Lower lobe of right lung (tissue), 2 donors: ENCODE data around the gene CPNE1. TPM values are rescaled to one million over a fixed set of nuclear protein-coding genes. Genes with fewer than 3 reads are reported as not detected.
"Not testable (repeated sequence)": the region's sequence is repeated elsewhere in the genome, so short reads cannot be mapped to it uniquely, and the experiment has no call there.

Experiments used
- ATAC-seq, 2 donors: fragments of 200-7000 bp; cut with Tn5 transposase; one replicate each; pipeline ENCODE4 v1.9.1; 2020 to 2022; ENCODE audit warnings: mild to moderate bottlenecking in 2 of 2, moderate library complexity in 2 of 2
- DNase-seq: peaks from one replicate; pipeline ENCODE4 v3.0.0-alpha.2; 2020
- H3K27ac ChIP-seq: fragments of 200-600 bp; one replicate; pipeline ENCODE4 v1.8.0; 2022
- H3K27me3 ChIP-seq: fragments of 200-600 bp; one replicate; pipeline ENCODE4 v1.8.0; 2022; ENCODE audit warnings: low read depth
- H3K36me3 ChIP-seq: fragments of 200-600 bp; one replicate; pipeline ENCODE4 v1.8.0; 2022; ENCODE audit warnings: mild to moderate bottlenecking
- H3K4me1 ChIP-seq: fragments of 200-600 bp; one replicate; pipeline ENCODE4 v1.8.0; 2022
- H3K4me3 ChIP-seq: fragments of 200-600 bp; one replicate; pipeline ENCODE4 v1.8.0; 2022; ENCODE audit warnings: mild to moderate bottlenecking
- H3K9me3 ChIP-seq: fragments of 200-600 bp; one replicate; pipeline ENCODE4 v1.8.0; 2022
- CTCF ChIP-seq: fragments of 200-600 bp; IDR thresholded peaks from one replicate; pipeline ENCODE4 v1.8.0; 2022; ENCODE audit warnings: antibody characterized with exemption, mild to moderate bottlenecking
- intact Hi-C: fragments of 100-400 bp; cut with DNase I; formaldehyde crosslinking; loops from one replicate; pipeline ENCODE4 v1.11.0; 2022
- total RNA-seq: library from RNA; stranded (reverse); fragmentation: NEBNext Ultra II Directional; extraction: Animal tissue kit (Norgen Biotek cat#: 25700); gene quantifications from one replicate; pipeline ENCODE4 v1.2.1, GENCODE V29; 2021
- donor health status: DM: no; HTN: yes; CAD: no; lungs with severe emphysema.

The CPNE1 gene
- total RNA-seq, 1 donor from 2014 or later, result 154 TPM

GRCh38 chr20:35690265-35690664 is 25.6 kb upstream of the CPNE1 start:
- peaks cover 97% of the 10 kb centered on the region for H3K36me3 ChIP-seq
- intact Hi-C loops, result no loop called here

GRCh38 chr20:35686872-35687271 is 22.2 kb upstream of the CPNE1 start:
- intact Hi-C loops, DNase-seq, H3K27me3 ChIP-seq, H3K27ac ChIP-seq, ATAC-seq, H3K4me1 ChIP-seq, H3K9me3 ChIP-seq, H3K4me3 ChIP-seq: not testable (repeated sequence)
- peaks cover 78% of the 10 kb centered on the region for H3K36me3 ChIP-seq

More at GRCh38 chr20:35690265-35690664, 25.6 kb upstream of the CPNE1 start:
- no peak overlapping the region for H3K27ac ChIP-seq
- ATAC-seq (no peak), DNase-seq (no peak)
- TF ChIP-seq CTCF, result no peak
- H3K27me3 ChIP-seq, result no peaks in the 10 kb centered on the region
- no peak overlapping the region for H3K4me3 ChIP-seq
- H3K9me3 ChIP-seq, result no peaks in the 10 kb centered on the region
- no peaks in the 10 kb centered on the region for H3K4me1 ChIP-seq

GRCh38 chr20:35685368-35685767 is 20.7 kb upstream of the CPNE1 start:
- H3K27me3 ChIP-seq, H3K4me3 ChIP-seq, DNase-seq, H3K9me3 ChIP-seq, H3K27ac ChIP-seq, ATAC-seq, H3K4me1 ChIP-seq, intact Hi-C loops: not testable (repeated sequence)
- H3K36me3 ChIP-seq, result peaks cover 69% of the 10 kb centered on the region

- H3K27ac ChIP-seq, result no peak overlapping the region
- H3K27me3 ChIP-seq, result no peaks in the 10 kb centered on the region
- peaks cover 68% of the 10 kb centered on the region for H3K36me3 ChIP-seq
- TF ChIP-seq CTCF, result no peak
- H3K9me3 ChIP-seq, result no peaks in the 10 kb centered on the region
- H3K4me3 ChIP-seq, result no peak overlapping the region
- DNase-seq (no peak), ATAC-seq (no peak)
- H3K4me1 ChIP-seq, result no peaks in the 10 kb centered on the region
- intact Hi-C loops, result no loop called here
Measured at GRCh38 chr20:35681960-35682359, 17.3 kb upstream of the CPNE1 start.

GRCh38 chr20:35680452-35681183 is 15.9 kb upstream of the CPNE1 start:
- H3K27ac ChIP-seq, result no peak overlapping the region
- H3K4me1 ChIP-seq, result no peaks in the 10 kb centered on the region
- DNase-seq, result no peak
- intact Hi-C loops, result no loop called here
- no peaks in the 10 kb centered on the region for H3K27me3 ChIP-seq
- H3K36me3 ChIP-seq, result peaks cover 66% of the 10 kb centered on the region
- H3K9me3 ChIP-seq, result no peaks in the 10 kb centered on the region
- no peak for TF ChIP-seq CTCF
- ATAC-seq, result peak in 1 of 2 donors; percentile 46
- H3K4me3 ChIP-seq, result no peak overlapping the region

GRCh38 chr20:35674921-35675320 is 10.2 kb upstream of the CPNE1 start:
- no peak overlapping the region for H3K4me3 ChIP-seq
- H3K27ac ChIP-seq, result no peak overlapping the region
- no peaks in the 10 kb centered on the region for H3K9me3 ChIP-seq
- intact Hi-C loops, result no loop called here
- no peaks in the 10 kb centered on the region for H3K4me1 ChIP-seq
- peaks cover 96% of the 10 kb centered on the region for H3K36me3 ChIP-seq
- no peak for TF ChIP-seq CTCF
- no peak for ATAC-seq
- H3K27me3 ChIP-seq, result no peaks in the 10 kb centered on the region
- DNase-seq, result no peak
